ENCODE results near the gene EBF3. TPM values are rescaled to one million over a fixed set of nuclear protein-coding genes. Genes with fewer than 3 reads are reported as not detected.

The EBF3 gene
- total RNA-seq, 1 experiment from 2014 or later, result 0.22 TPM

DNA sequence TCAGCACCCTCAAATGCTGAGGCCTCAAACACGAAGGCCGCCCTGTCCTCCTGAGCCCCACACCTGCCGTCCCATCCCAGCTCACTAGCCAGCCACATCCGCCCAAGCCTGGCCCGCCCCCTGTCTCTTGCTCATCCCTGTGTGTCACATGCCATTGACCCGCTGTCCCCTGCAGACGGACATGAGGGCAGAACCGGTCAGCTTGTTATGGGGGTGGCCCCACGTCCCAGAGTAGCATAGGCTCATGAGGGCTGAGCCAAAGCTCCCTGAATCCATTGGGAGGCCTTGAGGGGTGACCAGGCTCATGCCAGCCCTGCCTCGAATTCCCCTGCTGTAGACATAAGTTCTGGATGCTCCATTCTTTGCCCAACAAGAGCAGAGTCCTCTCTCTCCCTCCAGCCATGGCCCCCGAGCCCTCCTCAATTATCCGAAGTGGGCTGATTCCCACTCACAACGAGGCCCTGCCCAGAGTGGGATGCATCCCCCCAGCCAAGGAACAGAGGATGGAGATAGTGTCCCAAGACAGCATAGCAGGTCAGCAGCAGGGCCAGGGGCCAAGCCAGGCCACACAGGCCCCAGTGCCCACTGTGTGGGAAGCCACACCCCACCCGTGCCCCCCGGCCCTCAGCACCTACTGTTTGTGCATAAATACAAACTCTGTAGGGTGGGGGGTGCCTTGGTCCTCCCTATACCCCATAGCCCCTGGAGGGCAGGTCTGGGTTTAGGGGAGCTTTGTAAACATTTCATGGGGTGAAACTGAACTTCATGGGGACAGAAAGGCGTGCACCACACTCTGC is 42.1 kb downstream of the EBF3 start:
- no peaks in the 10 kb centered on the region for H3K27me3 ChIP-seq (ENCODE audit: insufficient read depth, low read length)
- H3K4me3 Mint-ChIP-seq, result no peak overlapping the region
- H2BK5ac ChIP-seq (ENCODE audit: insufficient read length, low read length), result no peak overlapping the region
- no peaks in the 10 kb centered on the region for H4K20me1 ChIP-seq (ENCODE audit: control insufficient read depth, insufficient read depth, insufficient read length)
- H2BK120ac ChIP-seq (ENCODE audit: low read depth, low read length, poor library complexity, severe bottlenecking), result no peak overlapping the region
- H2AFZ ChIP-seq (ENCODE audit: low read length), result no peak overlapping the region
- H3K9ac ChIP-seq (ENCODE audit: extremely low read depth, insufficient read length, low read length), result no peak overlapping the region
- no peak overlapping the region for H3K4me2 ChIP-seq (ENCODE audit: insufficient read depth, insufficient read length, low read length)
- H3K9me3 ChIP-seq (ENCODE audit: control insufficient read depth, low read depth, low read length), result no peaks in the 10 kb centered on the region
- H2BK15ac ChIP-seq (ENCODE audit: low read depth, low read length), result no peak overlapping the region
- H3K36me3 Mint-ChIP-seq (ENCODE audit: insufficient read depth in 1 of 3, low read depth in 3 of 3), result no peaks in the 10 kb centered on the region
- H3T11ph ChIP-seq (ENCODE audit: low read length), result no peak overlapping the region
- no peak overlapping the region for H3K4ac ChIP-seq (ENCODE audit: low read depth, low read length)
- no peak overlapping the region for H3K56ac ChIP-seq (ENCODE audit: insufficient read length, low read depth, low read length)
- no peaks in the 10 kb centered on the region; a peak in 2 of 5 replicates for H3K9me3 Mint-ChIP-seq
- H4K8ac ChIP-seq (replicated peaks; ENCODE audit: insufficient read length, low read depth, low read length), result no peak overlapping the region
- H3K4me1 ChIP-seq (ENCODE audit: insufficient read depth, low read length), result no peaks in the 10 kb centered on the region
- H3K79me1 ChIP-seq (ENCODE audit: insufficient read depth, low read depth, low read length, poor library complexity, severe bottlenecking), result no peaks in the 10 kb centered on the region
- H3K18ac ChIP-seq (ENCODE audit: insufficient read length, low read depth, low read length), result no peak overlapping the region
- H3K27ac ChIP-seq (ENCODE audit: insufficient read length, low read depth, low read length), result no peak overlapping the region
- no peak overlapping the region for H3K14ac ChIP-seq (ENCODE audit: insufficient read depth, low read length)
- no peak overlapping the region for H2AK5ac ChIP-seq (ENCODE audit: insufficient read length, low read length)
- no CpG with 5 or more reads among the region's 16 CpGs for WGBS (ENCODE audit: extremely low coverage, insufficient read length, low lambda C conversion rate)
- no peak overlapping the region for H2BK12ac ChIP-seq (ENCODE audit: insufficient read length, low read depth, low read length)
- H3K4me1 Mint-ChIP-seq, result no peaks in the 10 kb centered on the region
- H3K23ac ChIP-seq (ENCODE audit: insufficient read length, low read depth, low read length), result no peak overlapping the region
- H3K23me2 ChIP-seq (ENCODE audit: insufficient read length, low read depth, low read length, poor library complexity, severe bottlenecking), result no peaks in the 10 kb centered on the region
- no peaks in the 10 kb centered on the region for H3K79me2 ChIP-seq (ENCODE audit: insufficient read depth, low read length)
- H2BK20ac ChIP-seq (ENCODE audit: low read depth, low read length, poor library complexity, severe bottlenecking), result no peak overlapping the region
- H3K27me3 Mint-ChIP-seq (ENCODE audit: low read depth), result no peaks in the 10 kb centered on the region
- TF ChIP-seq, protein P1, sequence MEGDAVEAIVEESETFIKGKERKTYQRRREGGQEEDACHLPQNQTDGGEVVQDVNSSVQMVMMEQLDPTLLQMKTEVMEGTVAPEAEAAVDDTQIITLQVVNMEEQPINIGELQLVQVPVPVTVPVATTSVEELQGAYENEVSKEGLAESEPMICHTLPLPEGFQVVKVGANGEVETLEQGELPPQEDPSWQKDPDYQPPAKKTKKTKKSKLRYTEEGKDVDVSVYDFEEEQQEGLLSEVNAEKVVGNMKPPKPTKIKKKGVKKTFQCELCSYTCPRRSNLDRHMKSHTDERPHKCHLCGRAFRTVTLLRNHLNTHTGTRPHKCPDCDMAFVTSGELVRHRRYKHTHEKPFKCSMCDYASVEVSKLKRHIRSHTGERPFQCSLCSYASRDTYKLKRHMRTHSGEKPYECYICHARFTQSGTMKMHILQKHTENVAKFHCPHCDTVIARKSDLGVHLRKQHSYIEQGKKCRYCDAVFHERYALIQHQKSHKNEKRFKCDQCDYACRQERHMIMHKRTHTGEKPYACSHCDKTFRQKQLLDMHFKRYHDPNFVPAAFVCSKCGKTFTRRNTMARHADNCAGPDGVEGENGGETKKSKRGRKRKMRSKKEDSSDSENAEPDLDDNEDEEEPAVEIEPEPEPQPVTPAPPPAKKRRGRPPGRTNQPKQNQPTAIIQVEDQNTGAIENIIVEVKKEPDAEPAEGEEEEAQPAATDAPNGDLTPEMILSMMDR (conservative IDR thresholded peaks at IDR 0.05), result no peak
- H4K91ac ChIP-seq (ENCODE audit: insufficient read length, low read depth, low read length), result no peak overlapping the region
- no peak overlapping the region; a peak in 1 of 7 replicates for H3K27ac Mint-ChIP-seq
- no peak overlapping the region for H4K5ac ChIP-seq (ENCODE audit: insufficient read length, low read depth, low read length)
- DNase-seq, result no peak
